ENCODE data around the gene ACP1. TPM values are rescaled to one million over a fixed set of nuclear protein-coding genes. Genes with fewer than 3 reads are reported as not detected.

Gene ACP1
- total RNA-seq, 1 donor from 2014 or later = 81.4 TPM

DNA sequence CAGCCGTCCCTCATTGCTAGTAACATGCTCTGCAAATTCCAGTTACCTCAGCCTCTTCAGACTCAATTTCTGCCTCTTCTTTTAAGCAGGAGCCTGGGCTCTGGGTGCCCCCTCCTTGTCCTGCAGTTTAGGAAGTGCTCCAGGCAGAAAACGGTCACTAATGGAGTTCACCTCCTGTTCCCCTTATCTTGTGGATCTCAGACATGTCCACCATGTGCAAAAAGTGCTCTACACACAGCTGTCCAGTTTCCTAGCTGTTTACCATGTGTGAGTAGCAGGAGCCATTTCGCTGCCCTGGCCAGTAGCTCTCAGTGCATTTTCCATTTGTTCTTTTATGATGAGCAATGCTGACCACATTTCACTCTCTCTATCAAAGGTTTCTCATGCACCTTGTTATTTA is 5.8 kb upstream of the ACP1 start:
- TF ChIP-seq, protein P1, sequence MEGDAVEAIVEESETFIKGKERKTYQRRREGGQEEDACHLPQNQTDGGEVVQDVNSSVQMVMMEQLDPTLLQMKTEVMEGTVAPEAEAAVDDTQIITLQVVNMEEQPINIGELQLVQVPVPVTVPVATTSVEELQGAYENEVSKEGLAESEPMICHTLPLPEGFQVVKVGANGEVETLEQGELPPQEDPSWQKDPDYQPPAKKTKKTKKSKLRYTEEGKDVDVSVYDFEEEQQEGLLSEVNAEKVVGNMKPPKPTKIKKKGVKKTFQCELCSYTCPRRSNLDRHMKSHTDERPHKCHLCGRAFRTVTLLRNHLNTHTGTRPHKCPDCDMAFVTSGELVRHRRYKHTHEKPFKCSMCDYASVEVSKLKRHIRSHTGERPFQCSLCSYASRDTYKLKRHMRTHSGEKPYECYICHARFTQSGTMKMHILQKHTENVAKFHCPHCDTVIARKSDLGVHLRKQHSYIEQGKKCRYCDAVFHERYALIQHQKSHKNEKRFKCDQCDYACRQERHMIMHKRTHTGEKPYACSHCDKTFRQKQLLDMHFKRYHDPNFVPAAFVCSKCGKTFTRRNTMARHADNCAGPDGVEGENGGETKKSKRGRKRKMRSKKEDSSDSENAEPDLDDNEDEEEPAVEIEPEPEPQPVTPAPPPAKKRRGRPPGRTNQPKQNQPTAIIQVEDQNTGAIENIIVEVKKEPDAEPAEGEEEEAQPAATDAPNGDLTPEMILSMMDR (IDR thresholded peaks at IDR 0.05) = no peak
- Mint-ChIP-seq H3K4me1 (ENCODE audit: unreplicated experiment) (peaks cover 9% of the 10 kb centered on the region), H3K27ac (ENCODE audit: unreplicated experiment) (no peak overlapping the region), H3K36me3 (ENCODE audit: unreplicated experiment) (peaks cover 37% of the 10 kb centered on the region), H3K9me3 (ENCODE audit: unreplicated experiment) (peaks cover 14% of the 10 kb centered on the region), H3K4me3 (ENCODE audit: unreplicated experiment) (no peak overlapping the region), H3K27me3 (ENCODE audit: unreplicated experiment) (no peaks in the 10 kb centered on the region)
- no peak for DNase-seq (ENCODE audit: extremely low spot score, unreplicated experiment)

DNA sequence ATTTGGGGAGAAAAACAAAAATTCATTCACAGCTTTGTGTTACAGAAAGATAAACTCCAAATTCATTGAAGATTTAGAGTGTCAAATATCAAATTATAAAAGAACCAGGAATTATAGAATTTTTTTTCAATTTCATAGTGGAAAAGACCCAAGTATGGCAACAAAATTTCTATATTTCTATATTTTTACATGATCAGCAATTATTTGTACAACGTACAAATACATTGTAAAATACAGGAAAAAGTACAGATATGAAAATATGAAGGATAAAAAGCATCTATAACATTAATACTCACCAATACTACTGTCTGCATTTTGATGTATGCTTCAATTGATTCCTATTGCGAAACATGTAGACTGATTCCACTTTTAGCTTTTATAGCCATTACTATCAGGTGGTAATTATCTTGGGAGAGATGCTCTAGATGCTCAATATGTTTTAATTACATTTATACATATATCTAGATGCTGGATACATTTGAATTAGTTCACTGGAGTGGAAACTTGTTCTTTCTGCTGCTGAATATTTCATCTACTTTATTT is 4.9 kb upstream of the ACP1 start:
- TF ChIP-seq, protein P1 (IDR thresholded peaks at IDR 0.05) = no peak
- Mint-ChIP-seq H3K36me3 (ENCODE audit: unreplicated experiment) (peaks cover 37% of the 10 kb centered on the region), H3K4me1 (ENCODE audit: unreplicated experiment) (peaks cover 8% of the 10 kb centered on the region), H3K4me3 (ENCODE audit: unreplicated experiment) (no peak overlapping the region), H3K27me3 (ENCODE audit: unreplicated experiment) (no peaks in the 10 kb centered on the region), H3K9me3 (ENCODE audit: unreplicated experiment) (peaks cover 14% of the 10 kb centered on the region), H3K27ac (ENCODE audit: unreplicated experiment) (no peak overlapping the region)
- no peak for DNase-seq (ENCODE audit: extremely low spot score, unreplicated experiment)

DNA sequence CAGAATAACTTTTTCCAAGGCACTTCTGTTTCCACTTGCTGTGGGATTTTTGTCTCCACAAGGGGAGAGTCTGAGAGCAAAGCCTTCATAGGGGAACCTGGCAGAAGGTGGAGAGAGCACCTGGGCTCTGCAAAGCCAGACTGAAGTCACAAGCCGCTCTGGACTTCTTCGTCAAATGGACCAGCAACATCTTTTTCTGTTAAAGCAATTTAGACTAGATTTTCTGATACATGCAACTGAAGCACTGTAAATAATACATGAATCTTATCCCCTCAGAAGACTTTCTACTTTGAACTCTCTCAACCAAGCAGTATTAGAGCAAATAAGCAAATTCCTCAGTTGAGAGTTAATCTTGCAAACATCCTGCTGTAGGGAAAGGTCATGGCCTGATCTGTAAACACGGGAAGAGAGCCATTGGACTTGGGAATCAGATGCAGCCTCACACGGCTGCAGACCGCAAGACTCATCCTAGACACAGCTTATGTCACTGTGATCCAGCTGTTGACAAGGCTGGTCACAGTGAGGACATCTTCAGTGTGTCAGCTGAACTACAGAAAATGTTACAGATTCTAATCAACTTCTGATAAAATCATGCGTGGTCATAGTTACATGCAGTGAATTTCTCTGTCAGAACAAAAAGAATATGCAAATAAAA is 4.1 kb upstream of the ACP1 start:
- H3K4me3 Mint-ChIP-seq (ENCODE audit: unreplicated experiment) = no peak overlapping the region
- H3K4me1 Mint-ChIP-seq (ENCODE audit: unreplicated experiment) = peaks cover 9% of the 10 kb centered on the region
- no peaks in the 10 kb centered on the region for H3K27me3 Mint-ChIP-seq (ENCODE audit: unreplicated experiment)
- no peak for DNase-seq (ENCODE audit: extremely low spot score, unreplicated experiment)
- peaks cover 37% of the 10 kb centered on the region for H3K36me3 Mint-ChIP-seq (ENCODE audit: unreplicated experiment)
- peaks cover 14% of the 10 kb centered on the region for H3K9me3 Mint-ChIP-seq (ENCODE audit: unreplicated experiment)
- H3K27ac Mint-ChIP-seq (ENCODE audit: unreplicated experiment) = no peak overlapping the region
- TF ChIP-seq, protein P1 (IDR thresholded peaks at IDR 0.05) = no peak

DNA sequence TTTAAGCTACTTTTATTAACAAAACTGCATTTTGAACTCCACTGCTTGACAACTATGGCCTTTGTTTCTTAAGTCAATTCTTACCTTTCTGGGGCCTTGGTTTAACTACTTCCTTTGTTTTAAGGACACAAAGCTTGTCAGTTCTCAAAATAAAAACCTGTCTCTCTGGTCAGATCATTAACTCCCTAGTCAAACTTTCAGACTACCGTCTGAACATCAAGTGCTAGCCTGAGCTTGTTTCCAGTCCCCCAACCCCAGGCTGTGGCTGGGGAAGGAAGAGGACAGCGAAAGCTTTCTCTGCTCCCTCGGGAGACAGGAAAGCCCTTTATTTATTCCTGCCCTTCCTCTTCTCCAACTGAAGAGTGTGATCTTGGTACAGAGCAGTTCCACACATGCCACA is 2.6 kb upstream of the ACP1 start:
- Mint-ChIP-seq H3K9me3 (ENCODE audit: unreplicated experiment) (peaks cover 14% of the 10 kb centered on the region), H3K27ac (ENCODE audit: unreplicated experiment) (no peak overlapping the region), H3K36me3 (ENCODE audit: unreplicated experiment) (peaks cover 37% of the 10 kb centered on the region), H3K4me1 (ENCODE audit: unreplicated experiment) (peaks cover 22% of the 10 kb centered on the region), H3K4me3 (ENCODE audit: unreplicated experiment) (peak overlapping the region; percentile 52), H3K27me3 (ENCODE audit: unreplicated experiment) (no peaks in the 10 kb centered on the region)
- DNase-seq (ENCODE audit: extremely low spot score, unreplicated experiment) = no peak
- TF ChIP-seq, protein P1 (IDR thresholded peaks at IDR 0.05) = no peak

DNA sequence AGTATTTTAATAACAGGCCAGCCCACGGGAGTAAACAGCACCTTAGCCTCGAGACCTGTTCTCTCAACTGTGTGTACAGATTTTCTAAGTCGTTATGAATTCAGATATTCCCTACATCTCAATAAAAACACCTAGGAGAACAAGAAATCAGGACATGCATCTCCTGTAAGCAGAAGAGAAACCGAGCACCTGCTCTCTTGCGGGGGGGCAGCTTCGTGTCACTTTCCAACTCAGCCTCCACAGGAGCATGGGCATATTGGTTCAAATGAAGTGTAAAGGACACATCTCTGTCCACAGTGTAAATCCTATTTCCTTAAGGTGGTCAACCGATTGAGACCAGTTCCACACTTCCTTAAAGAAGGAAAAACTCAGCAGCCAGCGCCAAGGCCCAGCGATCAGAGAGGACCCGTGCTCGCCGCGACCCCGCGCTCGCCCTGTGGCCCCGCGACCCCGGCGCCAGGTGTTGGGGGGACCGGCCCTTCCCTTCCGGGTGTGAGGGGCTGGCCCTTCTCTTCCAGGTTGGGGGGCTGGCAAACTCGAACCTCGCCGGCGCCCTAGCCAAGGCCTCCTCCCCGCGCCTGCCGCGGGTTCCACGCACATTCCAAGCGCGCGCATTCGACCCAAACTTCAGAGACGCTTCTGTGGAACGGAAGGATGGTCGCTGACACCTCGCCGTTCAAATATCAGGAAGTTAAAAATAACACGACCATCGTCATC is 1.6 kb upstream of the ACP1 start:
- H3K4me3 Mint-ChIP-seq (ENCODE audit: unreplicated experiment) = peak overlapping the region; percentile 88
- no peaks in the 10 kb centered on the region for H3K27me3 Mint-ChIP-seq (ENCODE audit: unreplicated experiment)
- H3K27ac Mint-ChIP-seq (ENCODE audit: unreplicated experiment) = no peak overlapping the region
- peaks cover 32% of the 10 kb centered on the region for H3K36me3 Mint-ChIP-seq (ENCODE audit: unreplicated experiment)
- no peak for DNase-seq (ENCODE audit: extremely low spot score, unreplicated experiment)
- TF ChIP-seq, protein P1 (IDR thresholded peaks at IDR 0.05) = no peak
- H3K9me3 Mint-ChIP-seq (ENCODE audit: unreplicated experiment) = peaks cover 10% of the 10 kb centered on the region
- H3K4me1 Mint-ChIP-seq (ENCODE audit: unreplicated experiment) = peaks cover 29% of the 10 kb centered on the region

All from osteocyte (in vitro differentiated cells).